Upper lobe of left lung (tissue), 4 donors: ENCODE measurements around the gene MPV17L2.

ENCODE experiments used
- CTCF ChIP-seq, 6 experiments: fragments of 450-650 bp in 4 of 6; fragments of 200-600 bp in 2 of 6; sonication (generic) in 2 of 6; IDR thresholded peaks; one replicate each; pipeline ENCODE4 v1.5.1; 2016 to 2019; ENCODE audit warnings: antibody characterized with exemption in 6 of 6
- EP300 ChIP-seq, 4 donors: sonication (generic); formaldehyde crosslinking; IDR thresholded peaks; one replicate each; pipeline ENCODE4 v1.5.1; 2017; ENCODE audit warnings: antibody characterized with exemption in 4 of 4, control low read depth in 2 of 4
- POLR2A ChIP-seq, 4 donors: fragments of 450-650 bp; IDR thresholded peaks; one replicate each; pipeline ENCODE4 v1.5.1; 2016 to 2017; ENCODE audit warnings: antibody characterized with exemption in 4 of 4, mild to moderate bottlenecking in 2 of 4
- POLR2AphosphoS5 ChIP-seq, 2 donors: sonication (generic); formaldehyde crosslinking; IDR thresholded peaks; one replicate each; pipeline ENCODE4 v1.5.1; 2017; ENCODE audit warnings: antibody characterized with exemption in 2 of 2

GRCh38 chr19:18173054-18173571 is 19.9 kb upstream of the MPV17L2 start:
- TF ChIP-seq CTCF (IDR thresholded peaks at IDR 0.05) (no peak), POLR2AphosphoS5 (IDR thresholded peaks at IDR 0.05) (peak in 1 of 2 donors; percentile 40), POLR2A (IDR thresholded peaks at IDR 0.05) (no peak), EP300 (IDR thresholded peaks at IDR 0.05) (peak in 2 of 4 donors; percentile 38 to 77)
